Psoas muscle (tissue), 8 donors: ENCODE results near the gene UACA. TPM values are rescaled to one million over a fixed set of nuclear protein-coding genes. Genes with fewer than 3 reads are reported as not detected.

Experiments used
- ATAC-seq, 4 donors: fragments of 200-7000 bp; cut with Tn5 transposase; one replicate each; pipeline ENCODE4 v1.9.1; 2020; ENCODE audit warnings: moderate library complexity in 3 of 4, mild to moderate bottlenecking in 2 of 4
- DNase-seq, 2 donors: peaks; one replicate each; pipeline ENCODE4 v3.0.0-alpha.2; 2020
- H3K27ac ChIP-seq: fragments of 200-600 bp; one replicate; pipeline ENCODE4 v1.8.0; 2022
- H3K27me3 ChIP-seq, 3 donors: fragments of 200-600 bp in 1 of 3; one replicate each; pipeline versions ENCODE4 v1.6.1 to v1.8.0; 2013 to 2022; ENCODE audit warnings: low read length in 2 of 3, mild to moderate bottlenecking in 2 of 3, moderate library complexity in 1 of 3; ENCODE audit not compliant: insufficient read depth in 3 of 3
- H3K36me3 ChIP-seq, 2 donors: fragments of 200-600 bp in 1 of 2; one replicate each; pipeline versions ENCODE4 v1.6.1 to v1.8.0; 2013 to 2022; ENCODE audit warnings: low read depth in 1 of 2, mild to moderate bottlenecking in 1 of 2, moderate library complexity in 1 of 2; ENCODE audit not compliant: insufficient read depth in 1 of 2
- H3K4me1 ChIP-seq: fragments of 200-600 bp; one replicate; pipeline ENCODE4 v1.8.0; 2022
- H3K4me3 ChIP-seq: fragments of 200-600 bp; one replicate; pipeline ENCODE4 v1.8.0; 2022; ENCODE audit warnings: mild to moderate bottlenecking
- H3K9me3 ChIP-seq: fragments of 200-600 bp; one replicate; pipeline ENCODE4 v1.8.0; 2022
- CTCF ChIP-seq: fragments of 200-600 bp; IDR thresholded peaks from one replicate; pipeline ENCODE4 v1.8.0; 2022; ENCODE audit warnings: antibody characterized with exemption
- WGBS, 3 donors: extraction: QIAGEN DNeasy Blood & Tissue Kit; methylation state at CpG; one replicate each; pipeline versions ENCODE4 v1.1.6 to v1.1.7; 2013; 5-methylcytosine and 5-hydroxymethylcytosine counted together
- intact Hi-C, 2 donors: fragments of 100-400 bp; cut with DNase I; formaldehyde crosslinking; loops; one replicate each; pipeline versions ENCODE4 v1.11.0 to v1.14.2; 2022
- polyA plus RNA-seq, 3 donors: library from polyadenylated mRNA; stranded (reverse); fragments of 200-250 nt; gene quantifications; one replicate each; pipeline ENCODE4 v1.2.3, GENCODE V29; 2013
- total RNA-seq, 4 donors: library from RNA; stranded (reverse); fragmentation: NEBNext Ultra II Directional in 2 of 4; extraction: Animal tissue kit (Norgen Biotek cat#: 25700) in 2 of 4; gene quantifications; one replicate each; pipeline versions ENCODE4 v1.2.1 to v1.2.4, GENCODE V29; 2021 to 2023
- donor health status: healthy with polysubstance abuse.
- donor health status: DM: no; HTN: no; CAD: no; lungs with moderate emphysema.
- donor health status: Bipolar disorder and iron deficiency.
- donor health status: healthy.
- donor health status: DM: yes; HTN: yes; CAD: no.
- donor health status: DM: no; HTN: no; CAD: no.
- donor health status: DM: no; HTN: no; CAD: no.
- donor health status: DM: yes; HTN: yes; CAD: no.

The UACA gene
- total and polyA plus RNA-seq, 7 donors: 17.0 to 426 (median 138) TPM

- peaks cover 44% of the 10 kb centered on the region for H3K4me1 ChIP-seq
- DNase-seq (no peak), ATAC-seq (no peak)
- WGBS, 3 donors: 78 to 86% (median 80%) methylated on average over 3 of the region's 3 CpGs
- no peaks in the 10 kb centered on the region for H3K9me3 ChIP-seq
- H3K4me3 ChIP-seq: no peak overlapping the region
- H3K27me3 ChIP-seq: no peaks in the 10 kb centered on the region
- no peak for TF ChIP-seq CTCF
- H3K36me3 ChIP-seq: no peaks in the 10 kb centered on the region
- H3K27ac ChIP-seq: no peak overlapping the region
- intact Hi-C loops: no loop called here
Measured at GRCh38 chr15:70768257-70768883, 5.0 kb upstream of the UACA start.

GRCh38 chr15:70767667-70768066 is 4.3 kb upstream of the UACA start:
- no peak overlapping the region for H3K4me3 ChIP-seq
- DNase-seq (no peak), ATAC-seq (no peak)
- peaks cover 44% of the 10 kb centered on the region for H3K4me1 ChIP-seq
- H3K27ac ChIP-seq: no peak overlapping the region
- WGBS, 3 donors: 65 to 77% (median 72%) methylated on average over 3 of the region's 3 CpGs
- no peaks in the 10 kb centered on the region for H3K27me3 ChIP-seq
- H3K36me3 ChIP-seq: no peaks in the 10 kb centered on the region
- H3K9me3 ChIP-seq: no peaks in the 10 kb centered on the region
- no peak for TF ChIP-seq CTCF
- intact Hi-C loops: no loop called here

GRCh38 chr15:70766597-70766996 is 3.2 kb upstream of the UACA start:
- Histone ChIP-seq H3K9me3 (no peaks in the 10 kb centered on the region), H3K36me3 (no peaks in the 10 kb centered on the region), H3K27ac (peak overlapping the region; percentile 97), H3K4me1 (peaks cover 42% of the 10 kb centered on the region), H3K4me3 (no peak overlapping the region), H3K27me3 (no peaks in the 10 kb centered on the region)
- DNase-seq: no peak
- TF ChIP-seq CTCF: no peak
- WGBS, 3 donors: 27 to 44% (median 28%) methylated on average over 6 of the region's 6 CpGs
- intact Hi-C loops: no loop called here
- no peak for ATAC-seq

GRCh38 chr15:70765504-70766281 is 2.3 kb upstream of the UACA start:
- Histone ChIP-seq H3K36me3 (no peaks in the 10 kb centered on the region), H3K4me1 (peaks cover 40% of the 10 kb centered on the region), H3K27me3 (no peaks in the 10 kb centered on the region), H3K9me3 (no peaks in the 10 kb centered on the region), H3K4me3 (no peak overlapping the region), H3K27ac (peak overlapping the region; percentile 97)
- ATAC-seq: peak in 1 of 4 donors; percentile 23
- intact Hi-C loops: no loop called here
- no peak for TF ChIP-seq CTCF
- DNase-seq: no peak
